ENCODE results near the gene PINLYP. TPM values are rescaled to one million over a fixed set of nuclear protein-coding genes. Genes with fewer than 3 reads are reported as not detected.
A peak's percentile ranks its signal among the peaks of the same experiment; 100 is the strongest.

The PINLYP gene
- total and polyA plus RNA-seq, 2 of the 13 experiments (the other 11 are each of a cell fraction or from before 2014, with no cell fraction given) = 0.21 to 0.24 TPM

- TF ChIP-seq SOX13 (IDR thresholded peaks at IDR 0.05) = no peak
- TF ChIP-seq SOX13 (CRISPR knock-in tag; conservative IDR thresholded peaks at IDR 0.05 in 1 of 2, IDR thresholded peaks at IDR 0.05 in 1 of 2) = no peak
- peak; percentile 99 for TF ChIP-seq SP5 (CRISPR knock-in tag; IDR thresholded peaks at IDR 0.05; ENCODE audit: borderline replicate concordance, low read depth)
- no peak for TF ChIP-seq ZNF879 (CRISPR knock-in tag; IDR thresholded peaks at IDR 0.05)
- TF ChIP-seq, protein P1, sequence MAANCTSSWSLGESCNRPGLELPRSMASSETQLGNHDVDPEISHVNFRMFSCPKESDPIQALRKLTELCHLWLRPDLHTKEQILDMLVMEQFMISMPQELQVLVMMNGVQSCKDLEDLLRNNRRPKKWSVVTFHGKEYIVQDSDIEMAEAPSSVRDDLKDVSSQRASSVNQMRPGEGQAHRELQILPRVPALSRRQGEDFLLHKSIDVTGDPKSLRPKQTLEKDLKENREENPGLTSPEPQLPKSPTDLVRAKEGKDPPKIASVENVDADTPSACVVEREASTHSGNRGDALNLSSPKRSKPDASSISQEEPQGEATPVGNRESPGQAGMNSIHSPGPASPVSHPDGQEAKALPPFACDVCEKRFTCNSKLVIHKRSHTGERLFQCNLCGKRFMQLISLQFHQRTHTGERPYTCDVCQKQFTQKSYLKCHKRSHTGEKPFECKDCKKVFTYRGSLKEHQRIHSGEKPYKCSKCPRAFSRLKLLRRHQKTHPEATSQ (CRISPR knock-in tag; IDR thresholded peaks at IDR 0.05; ENCODE audit: borderline replicate concordance) = no peak
- TF ChIP-seq DNMT3B (CRISPR knock-in tag; conservative IDR thresholded peaks at IDR 0.05) = no peak
- 0 out of 2 replicates have a peak, but pooled peaks have one; percentile 46 for TF ChIP-seq RFXAP (CRISPR knock-in tag; IDR thresholded peaks at IDR 0.05; ENCODE audit: borderline replicate concordance)
- TF ChIP-seq, protein P2, sequence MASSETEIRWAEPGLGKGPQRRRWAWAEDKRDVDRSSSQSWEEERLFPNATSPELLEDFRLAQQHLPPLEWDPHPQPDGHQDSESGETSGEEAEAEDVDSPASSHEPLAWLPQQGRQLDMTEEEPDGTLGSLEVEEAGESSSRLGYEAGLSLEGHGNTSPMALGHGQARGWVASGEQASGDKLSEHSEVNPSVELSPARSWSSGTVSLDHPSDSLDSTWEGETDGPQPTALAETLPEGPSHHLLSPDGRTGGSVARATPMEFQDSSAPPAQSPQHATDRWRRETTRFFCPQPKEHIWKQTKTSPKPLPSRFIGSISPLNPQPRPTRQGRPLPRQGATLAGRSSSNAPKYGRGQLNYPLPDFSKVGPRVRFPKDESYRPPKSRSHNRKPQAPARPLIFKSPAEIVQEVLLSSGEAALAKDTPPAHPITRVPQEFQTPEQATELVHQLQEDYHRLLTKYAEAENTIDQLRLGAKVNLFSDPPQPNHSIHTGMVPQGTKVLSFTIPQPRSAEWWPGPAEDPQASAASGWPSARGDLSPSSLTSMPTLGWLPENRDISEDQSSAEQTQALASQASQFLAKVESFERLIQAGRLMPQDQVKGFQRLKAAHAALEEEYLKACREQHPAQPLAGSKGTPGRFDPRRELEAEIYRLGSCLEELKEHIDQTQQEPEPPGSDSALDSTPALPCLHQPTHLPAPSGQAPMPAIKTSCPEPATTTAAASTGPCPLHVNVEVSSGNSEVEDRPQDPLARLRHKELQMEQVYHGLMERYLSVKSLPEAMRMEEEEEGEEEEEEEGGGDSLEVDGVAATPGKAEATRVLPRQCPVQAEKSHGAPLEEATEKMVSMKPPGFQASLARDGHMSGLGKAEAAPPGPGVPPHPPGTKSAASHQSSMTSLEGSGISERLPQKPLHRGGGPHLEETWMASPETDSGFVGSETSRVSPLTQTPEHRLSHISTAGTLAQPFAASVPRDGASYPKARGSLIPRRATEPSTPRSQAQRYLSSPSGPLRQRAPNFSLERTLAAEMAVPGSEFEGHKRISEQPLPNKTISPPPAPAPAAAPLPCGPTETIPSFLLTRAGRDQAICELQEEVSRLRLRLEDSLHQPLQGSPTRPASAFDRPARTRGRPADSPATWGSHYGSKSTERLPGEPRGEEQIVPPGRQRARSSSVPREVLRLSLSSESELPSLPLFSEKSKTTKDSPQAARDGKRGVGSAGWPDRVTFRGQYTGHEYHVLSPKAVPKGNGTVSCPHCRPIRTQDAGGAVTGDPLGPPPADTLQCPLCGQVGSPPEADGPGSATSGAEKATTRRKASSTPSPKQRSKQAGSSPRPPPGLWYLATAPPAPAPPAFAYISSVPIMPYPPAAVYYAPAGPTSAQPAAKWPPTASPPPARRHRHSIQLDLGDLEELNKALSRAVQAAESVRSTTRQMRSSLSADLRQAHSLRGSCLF (CRISPR knock-in tag; IDR thresholded peaks at IDR 0.05; ENCODE audit: borderline replicate concordance) = no peak
- no peak for TF ChIP-seq AKAP8 (CRISPR knock-in tag; IDR thresholded peaks at IDR 0.05)
- TF ChIP-seq, protein P3, sequence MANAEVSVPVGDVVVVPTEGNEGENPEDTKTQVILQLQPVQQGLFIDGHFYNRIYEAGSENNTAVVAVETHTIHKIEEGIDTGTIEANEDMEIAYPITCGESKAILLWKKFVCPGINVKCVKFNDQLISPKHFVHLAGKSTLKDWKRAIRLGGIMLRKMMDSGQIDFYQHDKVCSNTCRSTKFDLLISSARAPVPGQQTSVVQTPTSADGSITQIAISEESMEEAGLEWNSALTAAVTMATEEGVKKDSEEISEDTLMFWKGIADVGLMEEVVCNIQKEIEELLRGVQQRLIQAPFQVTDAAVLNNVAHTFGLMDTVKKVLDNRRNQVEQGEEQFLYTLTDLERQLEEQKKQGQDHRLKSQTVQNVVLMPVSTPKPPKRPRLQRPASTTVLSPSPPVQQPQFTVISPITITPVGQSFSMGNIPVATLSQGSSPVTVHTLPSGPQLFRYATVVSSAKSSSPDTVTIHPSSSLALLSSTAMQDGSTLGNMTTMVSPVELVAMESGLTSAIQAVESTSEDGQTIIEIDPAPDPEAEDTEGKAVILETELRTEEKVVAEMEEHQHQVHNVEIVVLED (CRISPR knock-in tag; IDR thresholded peaks at IDR 0.05; ENCODE audit: borderline replicate concordance) = peak; percentile 72
- TF ChIP-seq RNF2 (conservative IDR thresholded peaks at IDR 0.05; ENCODE audit: low read depth) = no peak
- TF ChIP-seq RCOR2 (CRISPR knock-in tag; IDR thresholded peaks at IDR 0.05) = no peak
- TF ChIP-seq RBAK (CRISPR knock-in tag; IDR thresholded peaks at IDR 0.05) = no peak
- no peak for TF ChIP-seq FLYWCH1 (CRISPR knock-in tag; IDR thresholded peaks at IDR 0.05)
- TF ChIP-seq RFX3 (CRISPR knock-in tag; IDR thresholded peaks at IDR 0.05) = no peak
- no peak for TF ChIP-seq ZMYM2 (CRISPR knock-in tag; IDR thresholded peaks at IDR 0.05)
- no peak for TF ChIP-seq ZFP36 (IDR thresholded peaks at IDR 0.05; ENCODE audit: borderline replicate concordance, low read depth, low read length, partially characterized antibody)
- peak; percentile 39; the same call in 1 of the 2 replicates for TF ChIP-seq MTA1 (CRISPR knock-in tag; IDR thresholded peaks at IDR 0.05; ENCODE audit: borderline replicate concordance)
- 0 out of 2 replicates have a peak, but pooled peaks have one; percentile 36 for TF ChIP-seq NR0B2 (CRISPR knock-in tag; IDR thresholded peaks at IDR 0.05)
- peak; percentile 91 for TF ChIP-seq ZBTB7B (CRISPR knock-in tag; IDR thresholded peaks at IDR 0.05)
- peak; percentile 56 to 94 for TF ChIP-seq POLR2A (IDR thresholded peaks at IDR 0.05; ENCODE audit: insufficient read depth in 1 of 2, low read depth in 2 of 2, low read length in 2 of 2)
- TF ChIP-seq JUND (CRISPR knock-in tag; IDR thresholded peaks at IDR 0.05) = no peak
Measured at GRCh38 chr19:43526884-43527859, 48.4 kb upstream of the PINLYP start, which contains the start of gene ETHE1 (continued).

All from HepG2 (cell line).